ENCODE results near the gene CCSAP.
A peak's percentile ranks its signal among the peaks of the same experiment; 100 is the strongest.

Gene CCSAP

DNA sequence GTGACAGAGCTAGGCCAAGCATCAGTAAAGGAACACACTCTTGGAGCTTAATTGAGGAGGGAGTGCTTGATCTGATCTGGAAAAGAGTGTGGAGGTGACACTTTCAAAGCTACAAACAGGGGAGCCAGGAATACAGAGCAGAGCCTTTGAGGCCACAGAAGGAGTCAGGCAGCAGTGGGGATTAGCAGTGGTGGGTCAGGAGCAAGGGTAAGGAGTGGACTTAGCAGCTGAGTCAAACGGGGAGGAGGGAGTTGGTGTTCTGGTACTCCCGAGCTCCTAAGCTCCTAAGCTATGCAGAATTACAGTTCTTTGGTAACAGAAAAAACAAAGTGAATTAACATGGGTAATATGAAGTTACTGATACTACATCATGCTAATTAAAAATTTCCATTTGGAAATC lies 57.4 kb downstream of the CCSAP start:
- DNase-seq = peak in 1 of 2 experiments; percentile 5

- DNase-seq = no peak
These were observed 58.0 kb downstream of the CCSAP start for GRCh38 chr1:229284887-229285286.

DNA sequence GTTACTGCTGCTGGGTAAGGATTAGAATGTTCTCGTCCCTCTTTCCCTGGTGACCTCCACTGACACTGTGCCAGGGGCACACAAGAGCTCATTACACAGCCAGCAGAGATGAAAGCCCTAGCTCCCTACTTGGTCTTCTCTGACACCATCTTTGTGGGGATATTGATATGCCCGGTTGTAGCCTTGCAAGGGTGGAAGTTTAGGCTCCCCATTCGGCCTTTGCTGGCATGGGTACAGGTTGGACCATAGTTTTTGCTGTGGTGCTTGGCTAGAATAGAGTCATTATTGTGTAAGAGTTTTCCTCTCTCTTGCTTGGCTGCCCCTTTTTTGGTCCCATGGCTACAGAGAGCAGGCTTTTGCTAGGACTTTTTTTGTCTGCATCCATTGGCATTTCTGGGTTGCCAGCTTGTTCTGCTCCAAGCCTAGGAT lies 59.6 kb downstream of the CCSAP start:
- DNase-seq = no peak

GRCh38 chr1:229282295-229282823 lies 60.5 kb downstream of the CCSAP start:
- DNase-seq = no peak

- DNase-seq = no peak
These were observed 61.4 kb downstream of the CCSAP start for GRCh38 chr1:229281339-229281926.

DNA sequence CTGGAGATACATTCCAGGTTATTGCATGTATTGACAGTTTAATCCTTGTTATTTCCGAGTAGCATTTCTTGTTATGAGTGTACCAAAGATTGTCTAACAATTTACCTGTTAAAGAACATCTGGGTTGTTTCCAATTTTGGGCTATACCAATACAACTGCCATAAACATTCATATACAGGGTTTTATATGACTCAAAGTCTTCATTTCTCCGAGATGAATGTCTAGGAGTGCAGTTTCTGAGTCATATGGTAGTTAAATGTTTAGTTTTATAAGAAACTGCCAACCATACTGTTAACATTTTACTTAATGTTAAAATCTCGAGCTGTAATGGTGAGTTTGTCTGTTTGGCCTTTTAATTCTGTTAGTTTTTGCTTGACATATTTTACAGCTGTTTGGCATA lies 61.9 kb downstream of the CCSAP start:
- no peak for DNase-seq

- DNase-seq = no peak
These were observed 62.6 kb downstream of the CCSAP start for GRCh38 chr1:229280037-229280828.

DNA sequence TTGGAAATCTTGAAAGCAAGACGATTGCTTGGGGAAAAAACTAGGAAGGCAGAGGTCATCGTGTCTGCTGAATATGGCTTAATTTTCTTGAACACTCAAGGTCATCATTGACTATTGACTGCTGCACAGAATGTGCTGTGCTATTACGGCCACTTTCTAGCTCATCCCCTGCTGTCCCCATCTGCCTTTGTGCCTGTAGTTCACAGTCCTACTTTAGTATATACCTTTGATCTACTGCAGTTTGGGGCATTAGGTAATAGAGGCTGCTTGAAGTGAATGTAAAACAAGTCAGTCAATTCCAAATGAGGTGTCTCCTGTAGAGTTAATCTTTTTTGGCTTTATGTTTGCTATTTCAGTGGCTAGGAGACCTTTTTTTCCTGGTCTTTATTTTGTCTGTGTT lies 63.6 kb downstream of the CCSAP start:
- no peak for DNase-seq

DNA sequence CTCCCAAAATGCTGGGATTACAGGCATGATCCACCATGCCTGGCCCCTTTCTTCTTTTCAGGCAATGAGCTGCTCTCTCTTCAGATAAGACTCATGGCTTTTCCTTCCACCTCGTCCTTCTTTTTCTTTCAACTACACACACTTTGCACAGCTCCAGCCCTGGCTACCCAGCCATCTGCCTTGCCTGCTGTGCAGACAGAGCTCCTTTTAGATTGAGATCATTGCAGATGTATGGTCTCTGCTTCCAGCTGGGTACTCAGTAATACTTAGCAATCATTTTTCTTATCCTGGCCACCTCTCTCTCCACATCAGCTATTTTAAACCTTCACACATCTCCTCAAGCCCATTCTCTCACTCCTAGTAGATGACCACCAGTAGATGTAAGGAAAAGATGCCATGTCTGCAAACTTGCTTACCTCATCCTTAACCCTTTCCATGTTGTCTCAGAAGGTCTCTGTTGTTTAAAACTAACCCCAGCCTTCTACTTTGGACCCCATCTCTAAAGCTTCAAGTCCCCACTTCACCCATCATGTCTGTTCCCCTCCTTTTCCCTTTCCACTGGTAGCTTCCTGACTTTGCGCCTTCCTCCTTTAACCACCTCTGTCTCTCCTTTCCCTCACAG lies 64.6 kb downstream of the CCSAP start:
- peak in 1 of 2 experiments; percentile 32 for DNase-seq

DNA sequence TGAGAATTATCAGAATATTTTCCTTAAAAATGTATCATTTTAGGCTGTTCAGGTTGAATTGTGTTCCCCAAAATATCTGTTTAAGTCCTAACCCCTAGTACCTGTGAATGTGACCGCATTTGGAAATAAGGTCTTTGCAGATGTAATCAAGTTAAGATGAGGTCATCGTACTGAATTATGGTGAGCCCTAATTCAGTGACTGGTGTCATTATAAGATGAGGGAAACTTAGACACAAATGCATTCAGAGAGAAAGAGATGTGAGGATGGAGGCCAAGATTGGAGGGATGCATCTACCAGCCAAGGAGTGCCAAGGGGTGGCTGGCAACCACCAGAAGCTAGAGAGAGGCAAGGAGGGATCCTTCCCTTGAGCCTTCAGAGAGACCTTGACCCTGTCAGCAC lies 67.8 kb downstream of the CCSAP start:
- no peak for DNase-seq

GRCh38 chr1:229273507-229274232 lies 69.2 kb downstream of the CCSAP start:
- no peak for DNase-seq

- peak; percentile 16 to 46 for DNase-seq
These were observed 70.4 kb downstream of the CCSAP start for GRCh38 chr1:229272164-229273158.

GRCh38 chr1:229271448-229272159 lies 71.2 kb downstream of the CCSAP start:
- peak; percentile 8 to 45 for DNase-seq

Data from NCI-H524 (cell line).